Loucy (cell line): ENCODE data around the gene FAM53B.

Experiments
- H2AFZ ChIP-seq: fragments of 200-600 bp; sonication (generic); 2 replicates; pipeline ENCODE4 v1.6.0; 2016; ENCODE audit warnings: antibody characterized with exemption, mild to moderate bottlenecking, low read length, moderate library complexity
- H3F3A ChIP-seq: fragments of 200-600 bp; 2 replicates; pipeline ENCODE4 v1.6.0; 2016; ENCODE audit warnings: antibody characterized with exemption, low read depth, mild to moderate bottlenecking
- H3K27me3 ChIP-seq: fragments of 200-600 bp; sonication (generic); 2 replicates; pipeline ENCODE4 v1.6.1; 2014; ENCODE audit warnings: low read length, mild to moderate bottlenecking; ENCODE audit not compliant: insufficient read depth, poor library complexity, severe bottlenecking
- H3K36me3 ChIP-seq: fragments of 200-600 bp; sonication (generic); 2 replicates; pipeline ENCODE4 v1.6.1; 2016; ENCODE audit warnings: low read length; ENCODE audit not compliant: insufficient read depth
- H3K4me1 ChIP-seq: fragments of 200-600 bp; sonication (generic); 2 replicates; pipeline ENCODE4 v1.5.1; 2014; ENCODE audit warnings: low read length, mild to moderate bottlenecking; ENCODE audit not compliant: insufficient read depth, poor library complexity, severe bottlenecking
- H3K4me2 ChIP-seq: fragments of 200-600 bp; sonication (generic); 2 replicates; pipeline ENCODE4 v1.6.0; 2014; ENCODE audit warnings: antibody characterized with exemption, low read length, low read depth, mild to moderate bottlenecking; ENCODE audit not compliant: poor library complexity, severe bottlenecking
- H3K4me3 ChIP-seq: fragments of 200-600 bp; sonication (generic); 2 replicates; pipeline ENCODE4 v1.5.1; 2014; ENCODE audit warnings: low read length, mild to moderate bottlenecking, mixed read lengths; ENCODE audit not compliant: poor library complexity, severe bottlenecking
- H3K79me2 ChIP-seq: fragments of 200-600 bp; sonication (generic); 2 replicates; pipeline ENCODE4 v1.6.1; 2014; ENCODE audit warnings: low read length; ENCODE audit not compliant: insufficient read depth
- H3K9ac ChIP-seq: fragments of 200-600 bp; sonication (generic); 2 replicates; pipeline ENCODE4 v1.6.0; 2014; ENCODE audit warnings: mild to moderate bottlenecking, low read depth, low read length, moderate library complexity; ENCODE audit not compliant: poor library complexity, severe bottlenecking
- H3K9me2 ChIP-seq: fragments of 200-600 bp; sonication (generic); replicated peaks from 2 replicates; pipeline ENCODE4 v1.6.1; 2016; ENCODE audit warnings: low read depth, low read length, mixed read lengths
- H3K9me3 ChIP-seq: fragments of 200-600 bp; sonication (generic); 2 replicates; pipeline ENCODE4 v1.6.1; 2014; ENCODE audit warnings: mild to moderate bottlenecking, antibody characterized with exemption, low read length, low read depth; ENCODE audit not compliant: insufficient read depth
- H4K20me1 ChIP-seq: fragments of 200-600 bp; sonication (generic); 2 replicates; pipeline ENCODE4 v1.6.0; 2014; ENCODE audit warnings: antibody characterized with exemption, low read length, mild to moderate bottlenecking; ENCODE audit not compliant: insufficient read depth, poor library complexity, severe bottlenecking
- CTCF ChIP-seq: fragments of 200-600 bp; sonication (generic); conservative IDR thresholded peaks from 2 replicates; pipeline ENCODE4 v1.5.1; 2014; ENCODE audit warnings: mild to moderate bottlenecking, antibody characterized with exemption, low read length
- EZH2phosphoT487 ChIP-seq: fragments of 200-600 bp; IDR thresholded peaks from 2 replicates; pipeline ENCODE4 v1.6.1; 2018; ENCODE audit warnings: antibody characterized with exemption, mild to moderate bottlenecking, moderate library complexity, borderline replicate concordance

The FAM53B gene

GRCh38 chr10:124602646-124603365 lies 141.4 kb downstream of the FAM53B start:
- H3K4me2 ChIP-seq = no peak overlapping the region
- H3K27me3 ChIP-seq = no peaks in the 10 kb centered on the region
- no peaks in the 10 kb centered on the region for H3K9me2 ChIP-seq
- no peak overlapping the region for H3K4me3 ChIP-seq
- H2AFZ ChIP-seq = no peak overlapping the region
- no peaks in the 10 kb centered on the region for H3K36me3 ChIP-seq
- no peak for TF ChIP-seq CTCF
- no peak for TF ChIP-seq EZH2phosphoT487
- no peak overlapping the region for H3K9ac ChIP-seq
- no peaks in the 10 kb centered on the region for H3K9me3 ChIP-seq
- no peaks in the 10 kb centered on the region for H3F3A ChIP-seq
- no peaks in the 10 kb centered on the region for H4K20me1 ChIP-seq
- no peaks in the 10 kb centered on the region for H3K79me2 ChIP-seq
- H3K4me1 ChIP-seq = no peaks in the 10 kb centered on the region

- H3K9me3 ChIP-seq = no peaks in the 10 kb centered on the region
- no peaks in the 10 kb centered on the region for H3K27me3 ChIP-seq
- H3K9me2 ChIP-seq = no peaks in the 10 kb centered on the region
- H3F3A ChIP-seq = no peaks in the 10 kb centered on the region
- H3K36me3 ChIP-seq = no peaks in the 10 kb centered on the region
- no peak overlapping the region for H3K4me3 ChIP-seq
- no peak overlapping the region for H2AFZ ChIP-seq
- no peaks in the 10 kb centered on the region for H3K4me1 ChIP-seq
- no peak overlapping the region for H3K4me2 ChIP-seq
- H4K20me1 ChIP-seq = no peaks in the 10 kb centered on the region
- TF ChIP-seq EZH2phosphoT487 (no peak), CTCF (no peak)
- no peak overlapping the region for H3K9ac ChIP-seq
- no peaks in the 10 kb centered on the region for H3K79me2 ChIP-seq
Measured at GRCh38 chr10:124602121-124602561, 142.0 kb downstream of the FAM53B start.

- Histone ChIP-seq H4K20me1 (no peaks in the 10 kb centered on the region), H3K4me2 (no peak overlapping the region), H3K9me3 (no peaks in the 10 kb centered on the region), H3F3A (no peaks in the 10 kb centered on the region), H3K9me2 (no peaks in the 10 kb centered on the region), H3K79me2 (no peaks in the 10 kb centered on the region), H2AFZ (no peak overlapping the region), H3K36me3 (no peaks in the 10 kb centered on the region), H3K4me1 (no peaks in the 10 kb centered on the region), H3K9ac (no peak overlapping the region), H3K4me3 (no peak overlapping the region), H3K27me3 (no peaks in the 10 kb centered on the region)
- TF ChIP-seq CTCF = no peak
- TF ChIP-seq EZH2phosphoT487 = no peak
Measured at GRCh38 chr10:124601431-124602120, 142.6 kb downstream of the FAM53B start.
